ENCODE data around the gene TCHHL1.

TCHHL1 gene

DNA sequence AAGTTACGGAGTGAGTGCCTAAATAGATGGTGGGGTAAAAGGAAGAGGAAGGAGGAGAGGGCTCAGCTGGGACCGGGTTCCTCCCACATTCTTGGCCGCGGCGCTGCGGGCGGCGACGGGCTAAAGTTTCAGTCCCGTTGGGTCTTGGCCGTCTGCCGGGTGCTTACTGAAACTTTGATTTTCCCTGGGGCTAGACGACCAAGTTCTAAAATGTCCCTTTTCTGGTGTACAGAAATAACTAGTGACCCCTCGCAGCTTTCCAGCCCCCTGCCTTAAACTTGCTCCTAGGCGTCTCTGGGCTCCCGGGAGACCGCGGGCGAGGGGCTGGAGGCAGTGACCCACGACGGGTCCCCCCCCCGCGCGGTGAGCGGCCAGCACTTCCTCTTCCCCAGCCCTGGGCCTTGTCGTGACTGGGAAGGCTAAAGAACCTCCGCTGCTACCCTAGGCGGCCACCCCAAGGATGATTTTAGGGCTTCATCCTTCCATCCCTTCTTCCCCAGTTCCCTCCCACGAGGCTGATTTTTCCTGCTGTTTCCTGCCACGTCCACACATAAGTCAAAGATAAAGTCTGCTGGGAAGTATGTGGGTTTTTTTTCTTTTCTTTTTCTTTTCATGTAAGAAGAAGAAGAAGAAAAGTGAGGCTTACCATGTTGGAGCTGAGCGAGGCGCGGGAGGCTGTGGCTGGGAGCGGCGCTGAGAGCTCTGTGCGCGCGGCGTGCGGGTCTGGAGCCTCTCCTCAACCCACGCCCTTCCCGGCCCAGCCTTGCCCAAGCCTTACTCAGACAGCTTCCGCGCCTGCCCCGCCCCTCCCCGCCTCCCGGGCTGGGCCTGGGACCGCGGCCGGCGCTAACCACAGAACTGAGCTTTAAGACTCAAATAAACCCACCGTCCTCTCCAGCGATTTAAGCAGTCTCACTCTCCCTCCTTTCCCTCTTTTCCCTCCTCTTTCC, 52.3 kb downstream of the TCHHL1 start, which contains the start of gene S100A11:
Gene S100A11 (minus strand): TSS at position 738 of the 950 bp plus-strand sequence. CDS start 89 bp downstream, at position 649.
- peak; percentile 81 for DNase-seq

DNA sequence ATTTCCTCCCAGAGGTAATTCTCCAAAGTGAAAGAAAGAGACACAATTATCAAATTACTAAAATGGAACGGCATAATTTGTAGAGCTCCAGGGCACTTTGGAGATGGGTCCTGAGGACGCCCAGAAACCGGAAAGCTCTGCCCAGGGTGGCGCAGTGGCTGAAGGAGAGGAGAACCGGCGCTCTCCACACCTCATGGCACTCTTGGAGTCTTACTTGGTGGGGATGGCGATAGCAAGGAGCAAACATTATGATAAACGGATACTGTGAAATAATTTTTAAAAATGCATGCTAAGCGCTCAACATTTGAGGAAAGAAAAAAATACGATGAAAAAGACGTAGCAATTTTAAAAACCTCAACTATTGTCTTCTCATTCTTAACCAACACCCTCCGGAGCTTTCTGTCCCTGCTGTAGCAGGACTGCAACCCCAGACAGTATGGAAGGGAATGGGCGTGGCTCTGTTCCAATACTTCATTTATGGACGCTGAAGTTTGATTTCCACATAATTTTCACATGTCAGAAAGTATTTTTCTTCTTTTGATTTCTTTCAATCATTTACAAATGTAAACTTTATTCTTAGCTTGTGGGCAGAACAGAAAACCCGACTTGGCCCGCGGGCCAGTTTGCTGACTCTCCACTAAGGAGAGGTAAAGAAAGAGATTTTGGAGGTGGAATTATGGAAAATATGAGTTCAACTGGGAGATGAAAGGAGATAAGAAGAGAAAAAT, 53.2 kb downstream of the TCHHL1 start:
- no peak for DNase-seq

DNA sequence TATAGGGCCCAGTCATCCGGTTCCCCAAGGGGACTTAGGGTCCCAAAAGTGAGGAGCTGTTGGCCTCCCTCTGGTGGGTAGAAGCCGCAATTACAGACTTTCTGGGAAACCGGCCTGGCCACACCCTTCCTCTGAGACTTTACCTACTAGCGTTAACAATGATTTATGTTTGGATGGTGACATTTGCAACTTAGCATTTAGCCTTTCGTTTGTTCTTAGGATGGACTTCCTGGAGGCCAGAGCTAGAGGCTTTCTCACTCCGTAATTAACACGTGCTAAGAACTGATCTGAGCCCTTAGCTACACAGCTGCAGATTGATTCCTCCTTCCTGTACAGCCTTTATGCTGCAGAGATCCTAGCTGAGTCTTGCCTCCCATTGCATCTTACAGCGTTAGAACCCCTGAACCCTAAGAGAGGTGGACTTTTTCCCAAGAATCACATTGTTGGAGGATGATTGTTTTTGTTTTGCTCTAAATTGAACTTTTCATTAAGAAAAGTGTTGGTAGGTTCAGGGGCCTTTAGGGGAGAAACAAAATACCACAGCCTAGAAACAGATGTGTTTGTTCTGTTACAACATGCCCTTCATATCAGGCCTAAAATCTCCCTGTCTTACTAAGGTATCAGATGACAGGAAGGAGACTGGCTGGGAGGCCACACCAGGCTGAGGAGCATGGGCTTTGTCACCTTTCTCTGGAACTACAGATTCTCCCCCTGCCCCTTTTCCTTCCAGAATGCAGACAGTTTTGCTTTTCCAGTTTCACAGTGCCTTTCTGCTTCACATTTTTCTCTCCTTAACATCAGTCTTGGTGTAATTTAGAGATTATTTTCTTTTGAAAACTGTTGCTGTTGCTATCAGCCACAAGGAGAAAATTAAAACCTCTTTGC, 54.0 kb downstream of the TCHHL1 start:
- peak; percentile 72 for DNase-seq

DNA sequence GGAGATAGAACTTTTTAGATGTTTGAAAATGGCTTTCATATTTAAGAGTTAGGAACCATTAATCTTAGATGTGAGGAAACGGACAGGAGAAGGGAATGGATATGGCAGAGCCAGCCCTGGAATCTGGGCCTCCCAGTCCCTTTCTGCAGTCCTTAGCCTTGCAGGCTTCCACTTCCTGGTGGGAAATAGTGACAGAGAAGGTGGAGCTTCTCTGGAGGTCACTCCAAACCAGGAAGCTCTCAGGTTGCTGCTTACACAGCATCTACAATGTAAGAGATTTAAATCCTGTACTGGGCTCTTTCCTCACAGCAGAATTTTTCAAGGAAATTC, 54.6 kb downstream of the TCHHL1 start:
- no peak for DNase-seq
